Skeletal muscle tissue (tissue), 4 donors: ENCODE results near the gene METTL23. TPM values are rescaled to one million over a fixed set of nuclear protein-coding genes. Genes with fewer than 3 reads are reported as not detected.

ENCODE experiments used
- H3K27ac ChIP-seq: one replicate; pipeline ENCODE4 v1.7.0; 2013; ENCODE audit warnings: mild to moderate bottlenecking, low read depth, low read length, inconsistent platforms
- H3K27me3 ChIP-seq, 3 donors: one replicate each; pipeline ENCODE4 v1.7.0; 2013; ENCODE audit warnings: low read length in 3 of 3; ENCODE audit not compliant: control insufficient read depth in 3 of 3, insufficient read depth in 3 of 3
- H3K36me3 ChIP-seq, 3 donors: one replicate each; pipeline ENCODE4 v1.7.0; 2013; ENCODE audit warnings: low read length in 3 of 3; ENCODE audit not compliant: control insufficient read depth in 3 of 3, insufficient read depth in 3 of 3
- H3K4me1 ChIP-seq, 3 donors: one replicate each; pipeline ENCODE4 v1.7.0; 2013; ENCODE audit warnings: low read length in 3 of 3, mild to moderate bottlenecking in 3 of 3; ENCODE audit not compliant: control insufficient read depth in 3 of 3, insufficient read depth in 3 of 3
- H3K4me3 ChIP-seq, 3 donors: one replicate each; pipeline ENCODE4 v1.7.0; 2013; ENCODE audit warnings: low read length in 3 of 3
- H3K9ac ChIP-seq, 3 donors: one replicate each; pipeline ENCODE4 v1.7.0; 2013; ENCODE audit warnings: low read length in 3 of 3, mild to moderate bottlenecking in 3 of 3, moderate library complexity in 2 of 3, low read depth in 1 of 3
- H3K9me3 ChIP-seq, 3 donors: one replicate each; pipeline ENCODE4 v1.7.0; 2013; ENCODE audit warnings: low read length in 3 of 3; ENCODE audit not compliant: control insufficient read depth in 3 of 3
- total RNA-seq: library from RNA; depleted of rRNA; stranded (reverse); fragments of >200 nt; gene quantifications from one replicate; pipeline ENCODE4 v1.2.3, GENCODE V29; 2014
- donor health status: Osteomylitis.

Gene METTL23
- total RNA-seq, 1 donor from 2014 or later = 19.3 TPM

DNA sequence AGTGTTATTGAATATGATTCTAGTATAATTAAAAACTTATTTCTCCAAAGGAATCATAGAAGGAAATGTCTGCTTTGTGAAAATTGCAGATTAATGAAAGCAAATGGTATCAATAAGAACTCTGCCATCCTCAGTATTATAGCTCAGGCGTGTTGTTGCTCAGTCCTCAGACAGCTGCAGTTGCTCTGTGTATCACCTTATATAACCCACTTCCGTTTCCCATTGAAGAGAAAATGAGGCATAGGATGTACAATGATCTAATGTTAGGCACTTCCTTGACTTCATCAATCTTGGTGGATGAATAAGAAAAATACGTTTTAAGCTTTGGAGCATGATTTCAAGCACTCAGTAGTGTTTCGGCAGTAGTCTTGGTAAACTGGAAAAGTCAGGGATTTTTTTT, 25.4 kb downstream of the METTL23 start:
- Histone ChIP-seq H3K36me3 (peaks cover 14 to 24% (median 18%) of the 10 kb centered on the region in 3 donors), H3K4me3 (no peak overlapping the region), H3K9ac (no peak overlapping the region), H3K27ac (no peak overlapping the region), H3K9me3 (no peaks in the 10 kb centered on the region), H3K27me3 (no peaks in the 10 kb centered on the region), H3K4me1 (peaks cover 0 to 7% (median 0%) of the 10 kb centered on the region in 3 donors)

DNA sequence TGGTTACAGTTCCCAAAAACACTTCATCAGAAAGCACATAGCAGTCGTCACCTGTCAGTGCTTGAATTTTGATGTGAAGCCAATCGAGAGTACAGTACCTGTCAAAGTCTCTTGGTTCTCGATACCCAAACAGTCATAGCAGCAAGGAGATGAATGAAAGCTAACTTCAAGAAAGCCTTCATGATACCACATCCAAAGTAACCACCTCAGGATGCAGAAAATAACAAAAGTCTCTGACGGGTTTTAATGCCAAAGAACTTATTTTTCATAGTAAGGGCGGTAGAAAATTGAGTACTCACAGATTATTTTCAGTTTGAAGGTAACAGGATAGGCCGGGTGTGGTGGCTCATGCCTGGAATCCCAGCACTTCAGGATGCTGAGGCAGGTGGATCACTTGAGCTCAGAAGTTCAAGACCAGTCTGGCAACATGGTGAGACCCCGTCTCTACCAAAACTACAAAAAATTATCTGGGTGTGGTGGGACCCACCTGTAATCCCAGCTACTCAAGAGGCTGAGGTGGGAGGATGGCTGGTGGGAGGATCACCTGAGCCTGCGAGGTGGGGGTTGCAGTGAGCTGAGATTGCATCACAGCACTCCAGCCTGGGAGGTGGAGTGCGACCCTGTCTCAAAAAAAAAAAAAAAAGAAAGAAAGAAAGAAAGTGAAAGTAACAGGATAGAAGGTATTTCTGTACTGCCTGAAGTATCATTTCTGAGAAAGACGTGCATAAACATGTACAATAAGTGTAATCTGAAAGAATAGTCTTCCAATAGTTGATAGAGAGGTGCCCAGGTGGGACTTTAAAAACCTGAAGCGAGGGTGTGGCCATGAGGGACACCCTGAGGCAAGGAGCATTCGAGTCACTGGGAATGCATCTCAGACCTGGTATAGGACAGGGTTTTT, 26.7 kb downstream of the METTL23 start:
- Histone ChIP-seq H3K36me3 (peaks cover 20 to 30% (median 28%) of the 10 kb centered on the region in 3 donors), H3K9ac (no peak overlapping the region), H3K9me3 (no peaks in the 10 kb centered on the region), H3K27me3 (no peaks in the 10 kb centered on the region), H3K27ac (no peak overlapping the region), H3K4me3 (no peak overlapping the region), H3K4me1 (peaks cover 0 to under 1% (median 0%) of the 10 kb centered on the region in 3 donors)

DNA sequence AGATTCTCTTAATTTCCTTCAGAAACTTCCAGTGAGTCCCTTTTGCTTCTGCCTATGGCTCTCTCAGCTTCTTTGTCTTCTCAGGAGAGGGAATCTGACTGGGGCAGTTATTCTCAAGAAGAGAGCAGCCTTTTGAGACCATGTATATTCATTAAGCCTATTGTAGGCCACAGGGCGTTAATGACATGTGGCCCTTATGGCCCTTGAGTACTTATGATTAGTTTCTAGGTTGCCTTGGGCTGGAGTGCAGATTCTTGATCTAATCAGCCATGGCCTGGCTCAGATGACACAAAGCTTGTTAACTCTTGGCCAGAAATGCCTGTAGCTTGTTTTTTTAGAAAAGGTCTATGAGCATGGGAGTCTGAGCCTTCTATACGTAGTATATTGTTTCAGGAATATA, 28.6 kb downstream of the METTL23 start:
- peaks cover 20 to 32% (median 27%) of the 10 kb centered on the region in 3 donors for H3K36me3 ChIP-seq
- no peak overlapping the region for H3K4me3 ChIP-seq
- no peak overlapping the region for H3K27ac ChIP-seq
- H3K9me3 ChIP-seq = no peaks in the 10 kb centered on the region
- H3K4me1 ChIP-seq = no peaks in the 10 kb centered on the region
- no peaks in the 10 kb centered on the region for H3K27me3 ChIP-seq
- no peak overlapping the region for H3K9ac ChIP-seq

DNA sequence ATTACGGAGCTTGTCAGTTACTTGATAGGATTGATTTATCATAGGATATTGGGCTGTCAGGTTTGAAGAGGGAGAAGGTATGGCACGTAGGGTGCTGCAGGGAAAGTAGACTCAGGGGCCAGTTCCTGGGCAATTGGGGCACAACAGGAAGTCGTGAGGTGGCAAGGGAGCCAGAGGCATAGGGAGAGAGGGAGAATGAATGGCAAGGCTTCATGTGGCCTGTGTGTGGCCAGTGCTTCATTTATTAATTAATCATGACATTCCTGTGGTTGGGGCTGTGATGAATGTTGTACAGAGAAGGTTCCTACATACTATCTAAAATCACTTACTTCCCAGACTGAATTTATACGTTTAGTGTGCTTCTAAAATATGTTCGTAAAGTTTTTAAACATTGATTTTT, 30.6 kb downstream of the METTL23 start:
- H3K4me3 ChIP-seq = no peak overlapping the region
- H3K4me1 ChIP-seq = no peaks in the 10 kb centered on the region
- H3K9me3 ChIP-seq = no peaks in the 10 kb centered on the region
- no peak overlapping the region for H3K9ac ChIP-seq
- peaks cover 20 to 30% (median 29%) of the 10 kb centered on the region in 3 donors for H3K36me3 ChIP-seq
- H3K27ac ChIP-seq = no peak overlapping the region
- no peaks in the 10 kb centered on the region for H3K27me3 ChIP-seq

DNA sequence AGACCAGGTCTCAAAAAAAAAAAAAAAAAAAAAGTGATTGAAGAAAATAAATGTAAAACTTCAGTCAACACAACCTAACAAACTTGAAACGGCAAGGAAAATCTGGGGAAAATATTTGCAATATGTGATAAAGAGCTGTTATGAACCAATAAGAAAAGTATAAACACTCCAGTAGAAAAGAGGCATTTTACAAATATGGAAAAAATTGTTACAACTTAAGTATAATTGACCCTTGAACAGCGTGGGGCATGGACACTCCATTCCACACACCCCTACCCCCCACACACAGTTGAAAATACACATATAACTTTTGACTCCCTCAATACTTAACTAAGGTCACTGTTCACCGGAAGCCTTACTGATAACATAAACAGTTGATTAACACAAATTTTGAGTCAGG, 31.9 kb downstream of the METTL23 start:
- Histone ChIP-seq H3K36me3 (peaks cover 18 to 26% (median 23%) of the 10 kb centered on the region in 3 donors), H3K4me1 (no peaks in the 10 kb centered on the region)

DNA sequence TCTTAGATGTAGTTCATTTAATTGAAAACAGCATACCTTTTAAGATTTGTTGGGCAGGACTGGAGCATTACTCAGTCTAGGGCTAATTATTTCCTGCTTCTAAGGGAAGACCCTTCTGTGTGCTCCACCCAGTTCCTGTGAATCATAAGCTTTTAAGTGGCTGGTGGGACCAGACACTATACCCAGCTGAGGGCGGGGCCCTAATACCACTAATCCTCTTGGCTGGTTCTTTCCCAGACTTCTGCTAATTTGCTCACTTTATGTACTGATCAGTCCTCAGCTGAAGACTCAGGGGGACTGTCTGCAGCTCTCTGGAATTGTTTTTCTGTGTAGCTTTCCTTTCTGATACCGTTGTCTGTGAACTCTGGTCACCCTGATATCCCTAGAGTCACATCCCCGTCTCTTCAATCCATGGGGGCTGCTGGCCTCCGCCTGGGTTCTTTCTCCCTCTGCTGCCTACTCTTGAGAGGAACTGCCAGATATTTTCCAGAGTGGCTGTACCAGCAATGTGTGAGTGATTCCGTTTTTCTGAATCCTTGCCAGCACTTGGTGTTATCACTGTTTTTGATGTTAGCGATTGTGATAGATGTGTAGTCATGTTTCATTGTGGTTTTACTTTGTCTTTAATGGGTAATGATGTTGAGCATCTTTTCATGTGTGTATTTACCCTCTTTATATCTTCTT, 46.3 kb downstream of the METTL23 start:
- no peak overlapping the region for H3K27ac ChIP-seq
- no peak overlapping the region for H3K4me3 ChIP-seq
- no peaks in the 10 kb centered on the region for H3K27me3 ChIP-seq
- H3K9ac ChIP-seq = no peak overlapping the region
- no peaks in the 10 kb centered on the region for H3K9me3 ChIP-seq
- H3K4me1 ChIP-seq = no peaks in the 10 kb centered on the region
- H3K36me3 ChIP-seq = peaks cover 34 to 61% (median 45%) of the 10 kb centered on the region in 3 donors

More for the DNA sequence above, 31.9 kb downstream of the METTL23 start:
- Histone ChIP-seq H3K9ac (no peak overlapping the region), H3K4me3 (no peak overlapping the region), H3K27me3 (no peaks in the 10 kb centered on the region), H3K9me3 (no peaks in the 10 kb centered on the region), H3K27ac (no peak overlapping the region)

DNA sequence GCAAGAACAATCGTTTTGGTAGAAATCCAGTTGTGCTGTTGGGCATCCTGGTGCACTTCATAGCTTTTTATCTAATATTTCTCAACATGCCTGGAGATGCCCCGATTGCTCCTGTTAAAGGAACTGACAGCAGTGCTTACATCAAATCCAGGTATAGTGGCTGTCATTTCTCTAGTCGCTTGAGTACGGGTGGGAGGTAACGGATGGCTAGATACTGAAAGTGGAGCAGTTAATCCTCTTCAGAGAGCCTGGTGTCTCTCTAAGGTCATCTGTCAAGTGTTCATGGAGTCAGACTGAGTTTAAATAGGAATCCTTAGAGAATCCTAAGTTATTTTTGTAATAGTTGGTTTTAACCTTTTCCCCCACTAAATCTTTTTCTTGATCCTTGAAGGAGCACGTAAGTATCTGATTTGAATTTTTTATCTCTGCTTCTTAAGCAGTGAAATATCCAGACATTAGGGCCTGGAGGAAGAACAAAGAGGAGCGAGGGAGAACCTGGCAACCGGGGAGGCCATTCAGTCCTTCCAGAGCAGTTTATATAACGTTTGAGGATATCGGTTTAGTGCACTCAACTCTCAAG, 48.5 kb downstream of the METTL23 start:
- Histone ChIP-seq H3K4me3 (no peak overlapping the region), H3K36me3 (peaks cover 32 to 66% (median 51%) of the 10 kb centered on the region in 3 donors), H3K9ac (no peak overlapping the region), H3K4me1 (no peaks in the 10 kb centered on the region), H3K27me3 (no peaks in the 10 kb centered on the region), H3K27ac (no peak overlapping the region), H3K9me3 (no peaks in the 10 kb centered on the region)

DNA sequence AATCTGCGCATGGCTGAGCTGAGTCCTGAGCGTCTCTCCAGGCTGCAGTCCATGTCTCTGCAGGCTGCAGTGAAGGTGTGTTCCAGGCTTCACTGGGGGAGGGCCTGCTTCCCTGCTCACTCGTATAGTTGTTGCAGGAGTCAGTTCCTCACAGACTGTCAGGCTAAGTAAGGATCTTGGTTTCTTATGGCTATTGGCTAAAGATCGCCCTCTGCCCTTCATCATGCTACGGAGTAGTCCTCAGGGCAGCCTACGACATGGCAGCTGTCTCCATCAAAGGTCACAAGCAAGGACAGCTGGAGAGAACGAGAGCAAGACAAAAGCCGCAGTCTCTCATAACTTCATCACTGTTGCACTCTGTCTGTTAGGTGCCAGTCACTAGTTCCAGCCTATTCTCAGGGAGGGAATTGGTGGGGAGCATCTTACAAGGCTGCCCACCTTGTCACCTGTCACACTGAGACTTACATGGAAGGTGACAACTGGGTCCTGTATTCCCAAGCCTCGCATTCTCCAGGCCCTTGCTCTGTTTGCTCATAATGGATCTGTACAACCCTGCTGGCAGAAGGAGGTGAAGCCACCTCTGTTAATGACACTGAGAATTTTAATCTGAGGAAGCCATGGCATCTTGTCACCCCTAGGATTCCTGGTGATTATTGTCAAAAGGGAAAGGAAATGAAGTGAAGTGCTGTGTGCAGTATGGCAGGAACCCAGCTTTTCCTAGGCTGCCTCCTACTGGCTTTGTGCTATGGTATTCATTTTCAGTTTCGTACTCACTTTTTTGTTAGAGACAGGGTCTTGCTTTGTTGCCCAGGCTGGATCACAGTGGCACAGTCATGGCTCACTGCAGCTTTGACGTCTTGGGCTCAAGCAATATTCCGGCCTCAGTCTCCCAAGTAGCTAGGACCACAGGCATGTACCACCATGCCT, 54.7 kb downstream of the METTL23 start:
- no peak overlapping the region for H3K4me3 ChIP-seq
- H3K27ac ChIP-seq = no peak overlapping the region
- H3K9me3 ChIP-seq = no peaks in the 10 kb centered on the region
- peaks cover 0 to 2% (median 0%) of the 10 kb centered on the region in 3 donors for H3K4me1 ChIP-seq
- peaks cover 18 to 34% (median 26%) of the 10 kb centered on the region in 3 donors for H3K36me3 ChIP-seq
- H3K27me3 ChIP-seq = no peaks in the 10 kb centered on the region
- no peak overlapping the region for H3K9ac ChIP-seq

DNA sequence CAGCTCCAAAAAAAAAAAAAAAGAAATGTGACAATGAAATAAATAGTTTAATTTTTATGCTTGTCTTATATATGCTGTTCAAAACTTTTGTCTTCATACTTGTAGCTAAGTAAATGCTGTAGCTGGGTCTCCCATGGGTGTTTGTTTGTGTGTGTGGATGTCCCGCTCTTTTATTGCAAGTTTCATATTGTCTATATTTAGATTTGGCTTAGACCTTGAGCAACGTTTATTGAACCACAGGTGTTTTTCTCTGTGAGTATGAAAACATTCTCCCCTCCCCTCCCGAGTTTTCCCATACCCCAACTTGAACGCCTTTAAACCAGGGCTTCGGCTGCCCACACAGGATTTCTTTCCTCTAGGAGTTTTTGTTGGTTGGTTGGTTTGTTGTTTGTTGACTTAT, 56.5 kb downstream of the METTL23 start:
- no peak overlapping the region for H3K9ac ChIP-seq
- H3K4me1 ChIP-seq = peaks cover 0 to 2% (median 0%) of the 10 kb centered on the region in 3 donors
- no peaks in the 10 kb centered on the region for H3K9me3 ChIP-seq
- H3K27ac ChIP-seq = no peak overlapping the region
- peaks cover 13 to 23% (median 21%) of the 10 kb centered on the region in 3 donors for H3K36me3 ChIP-seq
- no peak overlapping the region for H3K4me3 ChIP-seq
- no peaks in the 10 kb centered on the region for H3K27me3 ChIP-seq
